ENCODE results near the gene AUTS2. TPM values are rescaled to one million over a fixed set of nuclear protein-coding genes. Genes with fewer than 3 reads are reported as not detected.

The AUTS2 gene
- total RNA-seq, 1 donor from 2014 or later, result 80.6 TPM

DNA sequence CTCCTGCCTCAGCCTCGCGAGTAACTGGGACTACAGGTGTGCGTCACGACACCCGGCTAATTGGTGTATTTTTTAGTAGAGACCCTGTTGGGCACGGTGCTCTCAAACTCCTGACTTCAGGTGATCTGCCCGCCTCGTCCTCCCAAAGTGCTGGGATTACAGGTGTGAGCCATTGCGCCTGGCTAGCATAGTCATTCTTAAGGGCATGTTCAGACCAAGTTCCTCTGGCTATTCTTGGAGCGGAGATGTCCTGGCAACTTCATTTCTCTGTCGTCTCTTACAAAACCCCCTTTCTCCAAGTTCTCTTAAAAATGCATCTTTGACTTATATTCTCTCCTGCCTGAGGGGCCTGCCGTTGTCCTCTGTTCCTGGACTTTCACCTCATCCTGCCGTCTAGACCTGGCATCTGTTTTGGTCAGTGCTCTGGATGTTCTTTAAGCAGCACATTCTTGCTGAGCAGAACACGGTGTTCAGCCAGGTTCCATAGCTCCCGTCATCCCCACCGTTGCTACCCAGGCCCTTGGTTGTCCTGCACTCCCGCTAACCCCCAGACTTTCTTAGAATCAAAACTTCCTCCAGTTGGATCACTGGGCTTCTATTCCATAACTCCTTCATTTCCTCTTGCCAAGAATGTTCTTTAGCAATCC, 1023.8 kb downstream of the AUTS2 start:
- Mint-ChIP-seq H3K9me3 (ENCODE audit: unreplicated experiment) (no peaks in the 10 kb centered on the region), H3K36me3 (ENCODE audit: unreplicated experiment) (no peaks in the 10 kb centered on the region), H3K4me1 (ENCODE audit: unreplicated experiment) (peaks cover 9% of the 10 kb centered on the region), H3K27me3 (ENCODE audit: unreplicated experiment) (no peaks in the 10 kb centered on the region), H3K27ac (ENCODE audit: unreplicated experiment) (no peak overlapping the region), H3K4me3 (ENCODE audit: unreplicated experiment) (no peak overlapping the region)
- TF ChIP-seq, protein P1, sequence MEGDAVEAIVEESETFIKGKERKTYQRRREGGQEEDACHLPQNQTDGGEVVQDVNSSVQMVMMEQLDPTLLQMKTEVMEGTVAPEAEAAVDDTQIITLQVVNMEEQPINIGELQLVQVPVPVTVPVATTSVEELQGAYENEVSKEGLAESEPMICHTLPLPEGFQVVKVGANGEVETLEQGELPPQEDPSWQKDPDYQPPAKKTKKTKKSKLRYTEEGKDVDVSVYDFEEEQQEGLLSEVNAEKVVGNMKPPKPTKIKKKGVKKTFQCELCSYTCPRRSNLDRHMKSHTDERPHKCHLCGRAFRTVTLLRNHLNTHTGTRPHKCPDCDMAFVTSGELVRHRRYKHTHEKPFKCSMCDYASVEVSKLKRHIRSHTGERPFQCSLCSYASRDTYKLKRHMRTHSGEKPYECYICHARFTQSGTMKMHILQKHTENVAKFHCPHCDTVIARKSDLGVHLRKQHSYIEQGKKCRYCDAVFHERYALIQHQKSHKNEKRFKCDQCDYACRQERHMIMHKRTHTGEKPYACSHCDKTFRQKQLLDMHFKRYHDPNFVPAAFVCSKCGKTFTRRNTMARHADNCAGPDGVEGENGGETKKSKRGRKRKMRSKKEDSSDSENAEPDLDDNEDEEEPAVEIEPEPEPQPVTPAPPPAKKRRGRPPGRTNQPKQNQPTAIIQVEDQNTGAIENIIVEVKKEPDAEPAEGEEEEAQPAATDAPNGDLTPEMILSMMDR (IDR thresholded peaks at IDR 0.05), result no peak
- DNase-seq (ENCODE audit: extremely low spot score, unreplicated experiment), result no peak

DNA sequence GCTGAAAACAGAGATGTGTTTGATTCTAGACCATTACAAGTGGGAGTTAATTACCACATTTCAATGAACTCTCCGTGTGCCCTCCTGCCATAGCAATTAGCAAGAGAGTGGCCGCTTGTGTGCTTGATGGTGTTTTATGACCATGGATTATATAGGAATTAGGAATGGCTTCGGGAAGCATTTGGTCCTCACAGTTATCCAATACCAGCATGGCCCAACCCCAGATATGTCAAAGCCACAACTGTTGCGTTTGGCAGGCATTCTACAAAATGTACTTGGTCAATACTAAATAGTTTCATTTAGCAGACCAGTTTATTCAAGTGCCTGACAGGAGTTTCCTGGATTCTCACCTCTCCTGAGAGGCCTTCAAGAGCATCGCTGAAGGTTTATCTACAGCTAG, 1024.7 kb downstream of the AUTS2 start:
- no peak overlapping the region for H3K27ac Mint-ChIP-seq (ENCODE audit: unreplicated experiment)
- no peaks in the 10 kb centered on the region for H3K27me3 Mint-ChIP-seq (ENCODE audit: unreplicated experiment)
- H3K9me3 Mint-ChIP-seq (ENCODE audit: unreplicated experiment), result no peaks in the 10 kb centered on the region
- H3K4me1 Mint-ChIP-seq (ENCODE audit: unreplicated experiment), result peaks cover 9% of the 10 kb centered on the region
- no peak for DNase-seq (ENCODE audit: extremely low spot score, unreplicated experiment)
- H3K4me3 Mint-ChIP-seq (ENCODE audit: unreplicated experiment), result no peak overlapping the region
- no peaks in the 10 kb centered on the region for H3K36me3 Mint-ChIP-seq (ENCODE audit: unreplicated experiment)
- TF ChIP-seq, protein P1 (IDR thresholded peaks at IDR 0.05), result no peak

DNA sequence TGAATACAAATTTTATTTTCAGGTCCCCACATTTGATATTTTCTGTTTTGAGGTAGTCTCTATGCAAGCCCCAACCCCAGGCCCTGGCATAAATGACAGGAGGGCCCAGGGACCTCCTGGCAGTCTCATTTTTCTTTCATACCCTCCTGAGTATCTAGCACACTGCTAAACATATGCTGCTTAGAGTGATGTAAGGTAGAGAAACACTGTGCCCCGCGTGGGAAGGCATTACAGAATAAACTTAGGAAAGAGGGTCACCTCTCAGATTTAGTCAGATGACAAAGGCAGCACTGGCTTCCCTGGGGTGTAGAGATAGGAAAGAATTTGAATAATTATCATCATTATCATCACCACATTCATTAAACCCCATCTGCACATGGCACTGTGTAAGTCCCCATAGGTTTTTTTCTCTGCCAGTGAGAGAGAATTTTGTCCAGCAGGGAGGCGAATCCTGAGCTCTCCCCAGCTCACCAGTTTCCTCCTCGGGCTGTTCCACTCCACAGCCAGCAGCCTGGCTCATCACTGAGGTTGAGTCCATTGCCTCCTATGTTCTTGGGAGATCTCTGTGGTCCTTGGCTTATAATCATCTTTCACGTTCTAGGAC, 1026.3 kb downstream of the AUTS2 start:
- Mint-ChIP-seq H3K4me1 (ENCODE audit: unreplicated experiment) (no peaks in the 10 kb centered on the region), H3K27ac (ENCODE audit: unreplicated experiment) (no peak overlapping the region)

DNA sequence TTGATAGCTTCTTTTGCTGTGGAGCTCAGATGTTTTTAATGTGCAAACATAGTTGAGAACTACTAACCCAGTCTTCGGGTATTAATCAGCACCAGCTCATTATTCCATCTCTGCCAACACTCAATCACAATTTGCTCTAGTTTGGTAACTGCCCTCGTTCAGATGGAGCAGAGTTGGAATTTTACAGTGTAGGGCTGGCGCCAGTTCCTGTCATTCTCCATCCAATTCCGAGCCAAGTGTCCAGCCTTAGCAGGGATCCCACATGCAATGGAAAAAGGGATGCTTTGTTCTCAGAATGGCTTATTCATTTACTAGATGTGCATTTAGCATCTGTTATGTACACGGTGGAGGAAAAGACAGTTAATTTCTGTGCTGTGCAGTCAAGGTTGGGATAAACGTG, 1029.2 kb downstream of the AUTS2 start:
- Mint-ChIP-seq H3K4me1 (ENCODE audit: unreplicated experiment) (no peaks in the 10 kb centered on the region), H3K9me3 (ENCODE audit: unreplicated experiment) (no peaks in the 10 kb centered on the region), H3K27me3 (ENCODE audit: unreplicated experiment) (no peaks in the 10 kb centered on the region), H3K27ac (ENCODE audit: unreplicated experiment) (no peak overlapping the region), H3K4me3 (ENCODE audit: unreplicated experiment) (no peak overlapping the region), H3K36me3 (ENCODE audit: unreplicated experiment) (no peaks in the 10 kb centered on the region)
- no peak for DNase-seq (ENCODE audit: extremely low spot score, unreplicated experiment)
- TF ChIP-seq, protein P1 (IDR thresholded peaks at IDR 0.05), result no peak

More for the DNA sequence above, 1026.3 kb downstream of the AUTS2 start:
- no peak for DNase-seq (ENCODE audit: extremely low spot score, unreplicated experiment)
- Mint-ChIP-seq H3K36me3 (ENCODE audit: unreplicated experiment) (no peaks in the 10 kb centered on the region), H3K4me3 (ENCODE audit: unreplicated experiment) (no peak overlapping the region), H3K27me3 (ENCODE audit: unreplicated experiment) (no peaks in the 10 kb centered on the region), H3K9me3 (ENCODE audit: unreplicated experiment) (no peaks in the 10 kb centered on the region)
- TF ChIP-seq, protein P1 (IDR thresholded peaks at IDR 0.05), result no peak

DNA sequence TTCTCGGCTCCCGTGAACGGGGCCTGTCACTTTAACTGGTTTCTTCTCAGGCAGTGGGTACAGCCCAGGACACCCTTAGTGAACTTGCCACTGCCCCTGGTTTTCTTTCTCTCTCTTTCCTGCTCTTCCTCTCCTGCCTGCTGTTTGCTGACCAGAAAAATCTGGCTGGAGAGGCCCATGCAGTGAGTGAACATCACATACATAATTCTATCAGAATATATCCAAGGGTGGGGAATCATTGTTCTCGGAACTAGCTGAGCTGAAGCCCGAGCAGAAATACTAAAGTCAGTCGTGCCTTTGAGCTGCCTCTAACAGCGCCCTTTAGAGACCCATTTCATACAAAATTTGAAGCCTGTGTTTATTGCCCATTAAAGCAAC, 1032.2 kb downstream of the AUTS2 start:
- TF ChIP-seq, protein P1 (IDR thresholded peaks at IDR 0.05), result no peak
- H3K27me3 Mint-ChIP-seq (ENCODE audit: unreplicated experiment), result no peaks in the 10 kb centered on the region
- no peak for DNase-seq (ENCODE audit: extremely low spot score, unreplicated experiment)
- H3K4me1 Mint-ChIP-seq (ENCODE audit: unreplicated experiment), result no peaks in the 10 kb centered on the region
- H3K4me3 Mint-ChIP-seq (ENCODE audit: unreplicated experiment), result no peak overlapping the region
- no peak overlapping the region for H3K27ac Mint-ChIP-seq (ENCODE audit: unreplicated experiment)
- H3K36me3 Mint-ChIP-seq (ENCODE audit: unreplicated experiment), result no peaks in the 10 kb centered on the region
- H3K9me3 Mint-ChIP-seq (ENCODE audit: unreplicated experiment), result no peaks in the 10 kb centered on the region
